Right atrium auricular region (tissue), 2 donors: ENCODE data around the gene FBLL1. TPM values are rescaled to one million over a fixed set of nuclear protein-coding genes. Genes with fewer than 3 reads are reported as not detected.
A peak's percentile ranks its signal among the peaks of the same experiment; 100 is the strongest.

Experiments used
- DNase-seq: peaks from one replicate; pipeline ENCODE4 v3.0.0-alpha.2; 2019; ENCODE audit warnings: low spot score
- H3K27ac ChIP-seq, 2 donors: fragments of 200-600 bp; sonication (generic); 1 replicate in 1 of 2; 2 replicates in 1 of 2; pipeline ENCODE4 v1.5.1; 2016 to 2019
- H3K27me3 ChIP-seq, 2 donors: fragments of 200-600 bp; sonication (generic); one replicate each; pipeline versions ENCODE4 v1.5.1 to v1.6.0; 2017 to 2019
- H3K36me3 ChIP-seq: fragments of 200-600 bp; sonication (generic); one replicate; pipeline ENCODE4 v1.5.1; 2016
- H3K4me1 ChIP-seq, 2 donors: fragments of 200-600 bp; sonication (generic); one replicate each; pipeline versions ENCODE4 v1.5.1 to v1.6.0; 2017 to 2019
- H3K4me3 ChIP-seq, 2 donors: fragments of 200-600 bp; sonication (generic); 1 replicate in 1 of 2; 2 replicates in 1 of 2; pipeline ENCODE4 v1.5.1; 2017 to 2019; ENCODE audit warnings: mild to moderate bottlenecking in 1 of 2, moderate library complexity in 1 of 2
- H3K9me3 ChIP-seq, 2 donors: fragments of 200-600 bp; sonication (generic); one replicate each; pipeline ENCODE4 v1.5.1; 2019
- total RNA-seq, 2 donors: library from RNA; depleted of rRNA; stranded (reverse); fragments of >200 nt; gene quantifications; one replicate each; pipeline ENCODE4 v1.1.0, GENCODE V29; 2016
- TF ChIP-seq, protein P1 (sequence below), 2 donors: fragments of 200-600 bp; sonication (generic); IDR thresholded peaks; one replicate each; pipeline ENCODE4 v1.5.1; 2019; ENCODE audit warnings: antibody characterized with exemption in 2 of 2

The FBLL1 gene
- total RNA-seq = under 1 TPM in 1 of 2 donors, not detected in 1; 0.43 TPM

- H3K27me3 ChIP-seq = peaks cover 10 to 11% of the 10 kb centered on the region in 2 donors
- DNase-seq = no peak
- H3K27ac ChIP-seq = no peak within 1 kb of the TSS
- H3K9me3 ChIP-seq = no peaks in the 10 kb centered on the region
- peak within 1 kb of the TSS; percentile 39 to 52 for H3K4me3 ChIP-seq
- peaks cover 0 to 8% of the 10 kb centered on the region in 2 donors for H3K4me1 ChIP-seq
- no peaks in the 10 kb centered on the region for H3K36me3 ChIP-seq
- TF ChIP-seq, protein P1, sequence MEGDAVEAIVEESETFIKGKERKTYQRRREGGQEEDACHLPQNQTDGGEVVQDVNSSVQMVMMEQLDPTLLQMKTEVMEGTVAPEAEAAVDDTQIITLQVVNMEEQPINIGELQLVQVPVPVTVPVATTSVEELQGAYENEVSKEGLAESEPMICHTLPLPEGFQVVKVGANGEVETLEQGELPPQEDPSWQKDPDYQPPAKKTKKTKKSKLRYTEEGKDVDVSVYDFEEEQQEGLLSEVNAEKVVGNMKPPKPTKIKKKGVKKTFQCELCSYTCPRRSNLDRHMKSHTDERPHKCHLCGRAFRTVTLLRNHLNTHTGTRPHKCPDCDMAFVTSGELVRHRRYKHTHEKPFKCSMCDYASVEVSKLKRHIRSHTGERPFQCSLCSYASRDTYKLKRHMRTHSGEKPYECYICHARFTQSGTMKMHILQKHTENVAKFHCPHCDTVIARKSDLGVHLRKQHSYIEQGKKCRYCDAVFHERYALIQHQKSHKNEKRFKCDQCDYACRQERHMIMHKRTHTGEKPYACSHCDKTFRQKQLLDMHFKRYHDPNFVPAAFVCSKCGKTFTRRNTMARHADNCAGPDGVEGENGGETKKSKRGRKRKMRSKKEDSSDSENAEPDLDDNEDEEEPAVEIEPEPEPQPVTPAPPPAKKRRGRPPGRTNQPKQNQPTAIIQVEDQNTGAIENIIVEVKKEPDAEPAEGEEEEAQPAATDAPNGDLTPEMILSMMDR (IDR thresholded peaks at IDR 0.05) = no peak
Measured at GRCh38 chr5:168528521-168529373, at the start of gene FBLL1. TSS of gene FBLL1 (plus strand) at chr5:168529305. CDS start at chr5:168529505, 200 bp downstream.

GRCh38 chr5:168480601-168481000 lies 48.5 kb upstream of the FBLL1 start:
- Histone ChIP-seq H3K4me1 (no peaks in the 10 kb centered on the region), H3K27me3 (no peaks in the 10 kb centered on the region), H3K36me3 (no peaks in the 10 kb centered on the region), H3K27ac (no peak overlapping the region), H3K9me3 (no peaks in the 10 kb centered on the region), H3K4me3 (no peak overlapping the region)
- DNase-seq = no peak
- TF ChIP-seq, protein P1 (IDR thresholded peaks at IDR 0.05) = no peak

DNA sequence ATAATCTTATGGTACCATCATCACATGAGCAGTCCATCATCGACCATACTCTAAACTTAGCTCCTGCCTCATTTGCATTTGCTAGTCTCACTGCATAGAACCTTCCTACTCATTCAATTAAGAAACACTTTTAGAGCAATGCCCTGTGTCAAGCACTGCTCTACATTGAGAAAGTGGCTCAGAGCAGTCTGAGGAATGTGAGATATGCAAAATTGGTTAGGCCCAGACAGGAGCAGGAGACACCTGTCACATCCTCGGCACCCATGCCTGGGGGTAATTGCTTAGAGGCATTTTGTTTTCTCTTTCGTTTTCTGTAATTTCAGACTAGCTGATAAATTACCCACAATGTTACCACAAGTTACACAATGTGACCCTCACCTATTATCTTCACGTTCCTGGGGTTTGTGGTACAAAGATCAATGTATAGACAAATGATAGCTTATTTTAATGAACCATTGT lies 47.7 kb upstream of the FBLL1 start:
- H3K27ac ChIP-seq = no peak overlapping the region
- H3K4me3 ChIP-seq = no peak overlapping the region
- H3K4me1 ChIP-seq = no peaks in the 10 kb centered on the region
- TF ChIP-seq, protein P1 (IDR thresholded peaks at IDR 0.05) = no peak
- no peaks in the 10 kb centered on the region for H3K27me3 ChIP-seq
- no peaks in the 10 kb centered on the region for H3K36me3 ChIP-seq
- DNase-seq = no peak
- no peaks in the 10 kb centered on the region for H3K9me3 ChIP-seq

DNA sequence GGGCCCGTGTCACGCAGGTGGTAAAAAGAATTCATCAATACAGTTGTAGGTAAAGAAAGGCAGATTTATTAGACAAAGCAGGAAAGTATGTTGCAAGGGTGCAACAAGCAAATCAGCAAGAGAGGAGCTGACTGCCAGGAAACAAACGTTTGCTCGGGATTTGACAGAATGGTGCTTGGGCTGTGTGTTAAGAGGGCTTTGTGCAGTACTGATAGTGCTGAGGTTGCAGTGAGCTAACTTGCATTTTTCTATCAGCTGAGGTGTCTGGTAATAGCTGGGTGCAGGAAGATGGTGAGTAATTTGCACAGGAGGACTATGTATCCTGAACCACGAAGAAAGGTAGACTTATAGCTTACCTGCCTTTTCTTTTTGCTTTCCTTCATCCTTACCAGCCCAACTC lies 46.7 kb upstream of the FBLL1 start:
- Histone ChIP-seq H3K4me3 (no peak overlapping the region), H3K27me3 (no peaks in the 10 kb centered on the region), H3K9me3 (no peaks in the 10 kb centered on the region), H3K36me3 (no peaks in the 10 kb centered on the region), H3K4me1 (peaks cover 0 to 7% of the 10 kb centered on the region in 2 donors), H3K27ac (no peak overlapping the region)
- TF ChIP-seq, protein P1 (IDR thresholded peaks at IDR 0.05) = no peak
- DNase-seq = no peak

DNA sequence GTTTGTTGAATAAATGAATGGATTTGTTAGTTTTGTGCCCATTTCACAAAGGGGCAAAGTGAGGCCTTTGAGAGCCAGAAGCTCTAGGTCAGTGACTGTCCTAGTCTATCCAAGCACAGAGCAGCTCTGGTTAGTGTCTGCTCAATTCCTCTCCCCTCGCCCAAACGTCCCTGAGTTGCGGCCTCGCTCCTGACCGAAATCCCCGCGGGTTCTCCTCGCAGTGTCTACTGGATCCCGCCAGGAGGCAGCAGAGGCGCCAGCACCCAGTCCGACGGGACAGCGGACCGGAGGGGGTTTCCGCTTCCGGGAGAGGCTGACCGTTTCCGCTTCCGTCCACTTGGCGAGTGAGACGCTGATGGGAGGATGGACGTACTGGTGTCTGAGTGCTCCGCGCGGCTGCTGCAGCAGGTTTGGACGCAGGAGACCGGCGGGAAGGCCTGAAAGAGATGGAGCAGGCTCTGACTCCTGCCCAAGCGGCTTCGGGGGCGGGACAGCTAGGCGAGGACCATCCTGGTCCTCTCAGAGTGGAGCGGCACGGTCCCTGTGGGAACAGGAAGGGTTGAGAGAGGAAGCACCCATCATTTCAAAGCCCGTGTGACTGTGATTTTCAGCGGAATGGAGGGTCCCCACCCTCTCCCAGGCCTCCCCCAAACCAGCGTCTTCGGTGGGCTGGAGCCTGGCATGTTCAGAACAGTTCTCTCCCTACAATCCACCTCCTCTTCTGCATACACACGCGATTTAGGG lies 42.8 kb upstream of the FBLL1 start, which contains the start of gene RARS1:
TSS of gene RARS1 (plus strand) at position 336 of the 744 bp plus-strand sequence. CDS start at position 364, 28 bp downstream.
- Histone ChIP-seq H3K27ac (peak within 1 kb of the TSS; percentile 69 to 77), H3K4me3 (peak within 1 kb of the TSS; percentile 89 to 93), H3K4me1 (peaks cover 0 to 13% of the 10 kb centered on the region in 2 donors), H3K27me3 (no peaks in the 10 kb centered on the region), H3K9me3 (no peaks in the 10 kb centered on the region), H3K36me3 (peaks cover 29% of the 10 kb centered on the region)
- DNase-seq = peak; percentile 89
- TF ChIP-seq, protein P1 (IDR thresholded peaks at IDR 0.05) = peak; percentile 93 to 97
